COR-L47 (cell line): Measurements from ENCODE around the gene ST7.
A peak's percentile ranks its signal among the peaks of the same experiment; 100 is the strongest.
"Not testable (repeated sequence)": the region's sequence is repeated elsewhere in the genome, so short reads cannot be mapped to it uniquely, and the experiment has no call there.

Source experiments
- DNase-seq: peaks from one replicate; lab custom pipeline; 2025; lab: John Stamatoyannopoulos, UW

ST7 gene

DNA sequence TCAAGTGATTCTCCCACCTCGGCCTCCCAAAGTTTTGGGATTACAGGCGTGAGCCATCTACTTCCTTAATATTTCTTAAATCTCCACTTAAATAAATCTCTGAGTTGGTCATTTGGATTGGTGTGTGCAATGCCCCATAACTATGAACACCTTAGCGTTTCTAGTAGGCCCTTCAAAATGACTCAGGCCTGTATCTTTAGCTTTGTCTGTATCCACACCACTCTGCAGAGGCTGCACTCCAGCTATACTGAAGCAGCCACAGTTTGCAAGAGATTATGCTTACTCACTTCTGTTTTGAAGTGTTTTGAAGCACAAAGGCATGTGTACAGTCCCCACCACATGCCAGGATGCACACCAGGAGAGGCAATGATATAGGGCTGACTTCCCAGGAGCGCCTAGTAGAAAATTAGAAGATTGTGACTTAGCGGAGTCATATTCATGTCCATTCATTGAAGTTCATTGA, 2.4 kb upstream of the ST7 start:
- no peak for DNase-seq

DNA sequence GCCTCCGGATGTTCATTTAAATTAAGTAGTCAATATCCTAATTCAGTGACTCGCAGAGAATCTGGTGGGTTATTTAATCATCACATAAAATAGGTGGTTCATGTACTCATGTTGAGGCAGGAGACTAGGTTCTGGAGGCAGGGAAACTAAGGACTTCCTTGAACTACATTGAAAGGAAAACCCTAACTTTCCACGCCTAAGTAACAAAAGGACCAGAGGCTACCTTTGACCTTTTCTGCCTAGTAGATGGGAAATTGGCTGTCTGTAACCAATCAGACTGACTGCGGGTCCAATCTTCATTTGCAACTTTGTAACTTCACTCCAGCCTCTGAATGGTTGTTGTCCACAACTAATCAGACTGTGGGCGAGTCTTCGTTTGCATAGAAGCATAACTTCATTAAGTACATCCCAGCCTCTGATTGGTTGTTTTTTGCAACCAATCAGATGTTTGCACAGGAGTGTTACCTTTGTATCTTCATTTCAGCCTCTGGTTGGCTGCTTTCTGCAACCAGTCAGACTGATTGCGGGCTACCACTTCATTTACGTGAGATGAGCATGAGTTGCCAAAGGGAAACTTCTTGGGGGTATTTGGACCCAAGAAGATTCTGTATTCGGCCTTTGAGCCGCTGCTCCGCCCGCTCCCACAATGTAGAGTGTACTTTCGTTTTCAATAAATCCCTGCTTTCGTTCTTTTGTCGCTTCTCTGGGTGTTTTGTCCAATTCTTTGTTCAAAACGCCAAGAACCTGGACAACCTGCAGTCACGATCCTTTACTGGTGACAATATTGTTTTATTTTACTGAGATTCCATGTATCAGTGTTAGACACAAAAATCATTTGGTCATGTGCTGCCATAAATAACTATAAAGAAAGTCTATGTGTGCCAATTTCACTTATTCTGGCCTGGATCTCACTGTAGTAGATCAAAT, 1.7 kb upstream of the ST7 start:
- DNase-seq = peak; percentile 79

DNA sequence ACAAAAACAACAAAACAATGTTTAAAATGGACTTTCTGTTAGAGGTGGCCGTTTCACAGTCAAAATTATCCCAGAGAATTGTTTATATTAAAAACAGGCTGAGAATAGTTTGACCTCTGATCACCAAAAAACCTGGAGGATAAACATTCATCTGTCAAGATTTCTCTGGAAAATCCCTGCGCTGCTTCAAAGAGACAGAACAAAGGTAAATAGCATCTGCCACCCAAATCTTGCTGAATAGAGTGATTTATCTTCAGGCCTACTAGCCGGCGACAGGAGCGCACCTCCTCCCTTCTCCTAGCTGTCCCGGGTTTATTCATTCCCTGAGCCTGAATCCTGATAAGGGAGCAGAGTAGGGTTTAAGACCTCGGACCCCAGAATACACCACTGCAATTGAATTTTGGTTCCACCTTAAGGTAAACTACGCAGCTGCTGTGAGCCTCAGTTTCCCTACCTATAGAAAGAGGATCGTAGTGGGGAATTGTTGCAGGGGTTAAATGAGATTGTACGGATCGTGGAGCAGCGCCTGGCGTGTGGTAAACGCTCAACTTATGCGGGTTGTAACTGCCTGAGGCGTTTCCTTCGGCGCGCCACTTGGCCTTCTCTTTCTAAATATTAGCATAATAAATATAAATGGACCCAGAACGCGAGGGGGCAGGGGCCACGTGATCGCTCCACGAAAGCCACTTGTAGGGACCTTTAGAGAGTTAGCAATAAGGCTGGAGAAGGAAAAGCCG, 498 bp upstream of the ST7 start:
- peak; percentile 55 for DNase-seq

DNA sequence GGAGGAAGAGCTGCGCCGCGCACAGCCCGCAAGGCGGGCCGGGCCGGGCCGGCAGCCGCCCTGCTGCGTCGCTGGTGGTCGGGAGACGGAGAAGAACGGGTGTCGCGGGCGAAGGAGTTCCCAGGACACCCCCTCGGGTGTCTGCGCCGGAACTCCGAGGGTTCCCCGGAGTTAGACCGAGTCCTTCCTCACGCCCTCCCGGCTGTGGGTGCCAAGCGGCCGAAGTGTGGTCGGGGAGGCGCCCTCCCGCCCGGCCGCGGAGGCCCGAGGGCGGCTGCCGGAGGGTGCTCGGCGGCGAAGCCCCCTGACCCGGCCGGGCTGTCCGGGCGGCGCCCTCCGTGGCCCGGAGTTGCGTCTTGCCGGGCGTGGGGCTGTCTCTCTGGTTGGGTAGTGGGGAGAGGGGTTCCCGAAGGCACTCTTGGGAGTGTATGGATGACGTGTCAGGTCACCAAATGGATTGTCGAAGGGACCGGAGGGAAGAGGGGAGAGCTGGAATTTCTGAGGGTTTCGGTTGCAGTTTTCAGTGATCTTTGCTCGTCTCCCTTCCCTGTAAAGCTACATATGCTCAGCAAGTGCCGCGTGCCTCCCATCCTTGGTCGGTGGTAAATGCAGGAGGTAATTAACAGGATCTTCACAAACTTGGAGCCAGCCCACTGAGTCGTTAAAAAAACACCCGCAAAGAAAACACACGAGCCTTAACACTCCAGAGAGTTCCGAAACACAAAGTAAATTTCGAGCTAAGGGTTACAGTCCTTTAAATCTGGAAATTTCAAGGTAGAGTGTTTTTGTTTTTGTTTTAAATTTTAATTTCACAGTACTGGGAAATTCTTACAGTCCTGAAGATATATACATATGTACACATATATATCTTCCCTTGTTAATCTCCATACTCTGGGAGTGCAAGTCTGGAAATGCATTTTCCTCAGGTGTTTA, 871 bp downstream of the ST7 start:
- DNase-seq = peak; percentile 64

DNA sequence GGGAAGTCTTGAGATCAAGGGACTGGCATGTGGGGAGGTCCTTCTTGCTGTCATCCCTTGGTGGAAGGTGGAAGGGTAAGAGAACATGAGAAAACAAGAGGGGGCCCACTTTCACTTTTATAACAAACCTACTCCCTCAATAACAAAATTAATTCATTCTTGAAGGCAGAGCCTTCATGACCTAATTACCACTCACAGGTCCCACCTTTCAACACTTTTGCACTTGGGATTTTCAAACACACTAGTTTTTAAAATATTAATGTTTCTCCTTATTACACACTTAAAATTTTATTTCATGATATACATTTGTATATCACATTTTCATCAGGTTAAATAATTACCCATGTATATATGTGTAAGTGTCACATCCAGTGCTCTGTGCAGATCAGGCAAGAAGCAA, 2.0 kb downstream of the ST7 start:
- no peak for DNase-seq

DNA sequence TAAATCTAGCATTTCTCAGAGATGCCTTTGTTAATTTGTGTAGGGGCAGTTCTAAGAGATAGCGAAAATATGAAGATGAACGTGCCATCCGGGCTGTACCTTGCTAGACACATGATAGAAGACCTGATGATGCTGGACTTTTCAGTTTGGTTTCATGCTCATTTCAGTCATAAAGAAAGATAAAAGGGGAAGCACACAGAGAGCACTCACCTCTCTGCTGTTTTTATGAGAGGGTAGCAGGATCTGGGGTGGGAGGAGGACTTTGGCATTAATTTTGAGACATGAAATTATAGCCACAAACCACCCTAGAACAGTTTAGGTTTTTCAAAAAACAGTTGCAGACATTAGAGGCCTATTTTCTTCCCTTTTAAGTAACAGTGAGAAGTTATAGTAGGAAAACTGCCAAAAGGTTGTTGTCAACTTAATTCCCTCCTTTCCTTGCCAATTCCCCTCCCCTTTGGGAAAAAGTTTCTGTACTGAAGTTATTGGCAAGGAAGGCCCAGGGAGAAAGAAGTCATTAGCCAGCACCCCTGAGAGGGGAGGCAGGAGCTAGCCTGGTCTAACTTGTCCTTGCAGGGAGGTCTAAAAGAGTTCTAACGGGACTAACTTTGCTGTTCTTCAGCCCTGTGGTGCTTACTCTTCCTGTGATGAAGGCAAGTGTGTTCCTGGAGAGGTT, 2.6 kb downstream of the ST7 start:
- no peak for DNase-seq

DNA sequence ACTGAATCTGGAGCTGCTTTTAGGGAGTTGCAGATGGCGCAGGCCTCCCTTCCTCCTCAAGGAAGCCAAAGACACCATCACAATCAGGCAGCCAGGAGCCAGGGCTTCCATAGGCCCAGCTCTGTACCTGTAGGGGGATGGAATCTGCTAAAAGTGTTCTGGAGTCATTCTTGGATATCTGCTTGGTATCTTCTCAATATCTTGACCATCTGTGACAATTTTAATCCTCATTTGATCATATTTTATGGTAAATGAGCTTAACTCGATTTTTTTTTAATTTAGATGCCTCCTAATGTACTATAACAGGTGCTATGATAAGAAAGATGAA, 3.1 kb downstream of the ST7 start:
- no peak for DNase-seq

DNA sequence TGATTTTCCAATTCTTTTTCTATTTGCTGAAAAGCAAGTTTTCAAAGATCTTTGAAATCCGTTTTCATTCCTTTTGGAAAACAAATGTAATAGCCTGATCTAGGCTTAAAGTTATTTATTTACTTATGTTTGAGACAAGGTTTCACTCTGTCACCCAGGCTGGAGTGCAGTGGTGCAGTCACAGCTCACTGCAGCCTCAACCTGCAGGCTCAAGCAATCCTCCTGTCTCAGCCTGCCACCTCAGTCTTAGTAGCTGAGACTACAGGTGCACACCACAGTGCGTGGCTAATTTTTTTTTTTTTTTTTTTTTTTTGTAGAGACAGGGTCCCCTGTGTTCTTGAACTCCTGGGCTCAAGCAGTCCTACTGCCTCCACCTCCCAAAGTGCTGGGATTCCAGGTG, 4.6 kb downstream of the ST7 start:
- DNase-seq = no peak

DNA sequence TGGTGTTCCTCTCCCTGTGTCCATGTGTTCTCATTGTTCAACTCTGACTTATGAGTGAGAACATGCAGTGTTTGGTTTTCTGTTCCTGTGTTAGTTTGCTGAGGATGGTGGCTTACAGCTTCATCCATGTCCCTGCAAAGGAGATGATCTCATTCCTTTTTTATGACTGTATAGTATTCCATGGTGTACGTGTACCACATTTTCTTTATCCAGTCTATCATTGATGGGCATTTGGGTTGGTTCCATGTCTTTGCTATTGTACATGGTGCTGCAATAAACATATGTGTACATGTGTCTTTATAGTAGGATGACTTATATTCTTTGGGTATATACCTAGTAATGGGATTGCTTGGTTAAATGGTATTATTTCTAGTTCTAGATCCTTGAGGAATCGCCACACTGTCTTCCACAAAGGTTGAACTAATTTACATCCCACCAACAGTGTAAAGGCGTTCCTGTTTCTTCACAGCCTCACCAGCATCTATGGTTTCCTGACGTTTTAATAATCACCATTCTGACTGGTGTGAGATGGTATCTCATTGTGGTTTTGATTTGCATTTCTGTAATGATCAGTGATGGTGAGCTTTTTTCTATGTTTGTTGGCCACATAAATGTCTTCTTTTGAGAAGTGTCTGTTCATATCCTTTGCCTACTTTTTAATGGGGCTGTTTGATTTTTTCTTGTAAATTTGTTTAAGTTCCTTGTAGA, 8.8 kb downstream of the ST7 start:
- DNase-seq = not testable (repeated sequence)

DNA sequence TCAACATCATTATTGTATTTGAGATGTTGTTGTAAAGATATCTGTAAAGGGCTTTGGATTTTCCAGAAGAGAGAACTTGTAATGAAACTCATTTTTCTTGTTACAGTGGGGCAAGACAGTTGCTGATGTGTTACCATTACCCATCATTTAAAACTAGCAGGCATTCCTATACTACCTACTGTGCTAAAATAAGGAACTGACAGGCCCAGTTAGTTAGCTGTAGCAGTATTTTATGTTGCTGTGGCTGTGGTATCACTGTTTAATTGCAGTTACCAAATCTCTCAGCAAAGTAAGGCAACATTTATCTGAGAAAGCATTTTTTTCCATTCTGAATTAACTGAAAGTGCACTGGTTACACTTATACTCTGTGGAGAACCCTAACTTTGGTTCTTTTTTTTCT, 9.9 kb downstream of the ST7 start:
- DNase-seq = no peak

DNA sequence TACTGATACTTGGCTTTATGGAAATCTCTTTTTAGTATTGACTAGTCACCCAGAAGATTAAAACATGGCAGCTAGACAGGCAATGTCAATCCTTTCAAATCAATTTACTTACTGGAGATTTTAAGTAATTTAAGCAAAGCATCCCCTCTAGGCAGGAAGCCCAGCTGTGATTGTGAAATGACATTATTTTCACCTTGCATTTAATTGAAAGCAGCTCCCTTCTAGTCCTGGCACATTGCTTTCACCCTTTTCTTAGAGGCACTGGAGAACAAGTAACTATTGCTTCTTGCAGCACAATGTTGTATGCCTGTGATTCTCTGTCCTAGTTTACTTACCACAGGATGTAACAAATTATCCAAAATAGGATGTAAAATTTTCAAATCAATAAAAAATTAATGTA, 13.3 kb downstream of the ST7 start:
- no peak for DNase-seq

DNA sequence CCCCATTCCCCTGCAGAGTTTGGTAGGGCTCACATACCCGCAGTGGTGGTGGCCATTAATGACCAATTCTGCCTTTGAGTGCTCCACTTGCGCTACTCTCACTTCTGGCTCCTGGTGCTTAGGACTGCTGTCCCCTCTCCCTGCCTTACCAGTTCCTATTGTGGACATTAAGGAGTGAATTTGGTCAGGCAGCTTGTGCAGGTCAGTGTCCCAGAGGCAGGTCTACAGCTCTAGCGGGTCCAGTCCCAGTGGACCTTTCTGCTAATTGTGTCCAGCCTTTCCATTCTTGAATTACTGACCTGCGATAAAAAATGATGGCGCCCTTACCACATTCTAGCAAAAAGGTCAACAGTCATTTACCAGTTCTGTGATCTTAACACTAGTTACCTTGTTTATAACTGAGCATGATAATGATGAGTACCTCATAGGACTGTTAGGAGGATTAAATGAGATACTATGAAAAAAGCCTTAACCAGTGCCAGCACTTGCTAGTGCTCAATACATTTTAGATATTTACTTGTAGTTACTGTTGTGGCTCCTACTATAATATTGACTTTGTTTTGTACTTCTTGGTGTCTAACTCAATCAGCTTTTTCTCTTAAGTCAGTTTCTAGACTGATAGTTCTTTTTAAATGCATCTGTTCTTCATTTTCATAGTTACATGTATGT, 14.1 kb downstream of the ST7 start:
- DNase-seq = no peak

DNA sequence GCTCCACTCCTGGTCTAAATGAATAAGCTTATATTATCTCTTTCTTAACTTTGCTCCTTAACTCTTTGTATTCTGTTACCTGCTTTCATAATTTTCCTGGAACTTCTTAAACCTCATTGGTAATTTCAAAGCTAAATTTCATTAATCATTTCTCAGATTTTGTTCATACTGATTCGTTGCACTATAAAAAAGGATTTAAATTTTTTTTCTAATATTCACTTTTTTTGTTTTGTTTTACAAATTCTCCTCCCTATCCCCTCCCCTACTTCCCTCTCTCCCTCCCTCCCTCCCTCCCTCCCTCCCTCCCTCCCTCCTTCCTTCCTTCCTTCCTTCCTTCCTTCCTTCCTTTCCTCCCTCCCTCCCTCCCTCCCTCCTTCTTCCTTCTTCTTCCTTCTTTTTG, 14.7 kb downstream of the ST7 start:
- DNase-seq = no peak

DNA sequence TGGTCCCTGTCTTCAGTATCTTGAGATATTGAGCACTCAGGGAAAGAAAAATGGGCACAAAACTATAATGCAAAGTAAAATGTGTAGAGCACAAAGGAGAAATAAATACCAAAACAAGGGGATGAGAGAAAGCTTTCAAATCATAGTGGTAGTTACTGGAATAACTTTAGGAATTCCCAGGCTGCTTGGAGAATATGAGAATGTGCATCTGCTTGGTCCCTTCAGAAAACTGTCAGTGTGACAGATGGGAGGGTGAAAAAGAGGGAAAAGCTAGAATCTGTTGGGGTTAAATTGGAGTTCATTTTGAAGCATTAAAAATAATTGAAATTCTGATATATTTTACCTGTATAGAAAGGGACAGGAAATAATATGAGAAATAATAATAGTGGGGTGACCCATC, 15.3 kb downstream of the ST7 start:
- DNase-seq = no peak

DNA sequence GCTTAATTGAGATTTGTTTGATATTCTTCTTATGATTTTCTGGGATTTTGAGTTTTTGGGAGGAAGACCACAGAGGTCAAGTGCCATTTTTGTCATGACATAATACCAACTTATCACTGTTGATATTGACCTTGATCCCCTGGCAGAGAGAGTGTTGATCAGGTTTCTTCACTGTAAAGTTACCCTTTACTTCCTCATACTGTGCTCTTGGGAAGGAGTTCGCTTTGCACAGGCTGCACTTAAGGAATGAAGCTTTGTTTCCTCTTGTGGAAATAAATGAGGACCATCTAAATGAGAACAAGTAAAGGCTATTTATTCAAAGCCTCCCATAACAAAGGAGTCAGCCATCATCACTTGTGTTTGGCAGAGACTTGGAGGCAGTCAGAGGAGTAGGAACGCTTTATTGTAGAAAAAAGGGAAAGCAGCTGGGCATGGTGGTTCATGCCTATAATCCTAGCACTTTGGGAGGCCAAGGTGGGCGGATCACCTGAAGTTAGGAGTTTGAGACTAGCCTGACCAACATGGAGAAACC, 16.1 kb downstream of the ST7 start:
- DNase-seq = no peak

DNA sequence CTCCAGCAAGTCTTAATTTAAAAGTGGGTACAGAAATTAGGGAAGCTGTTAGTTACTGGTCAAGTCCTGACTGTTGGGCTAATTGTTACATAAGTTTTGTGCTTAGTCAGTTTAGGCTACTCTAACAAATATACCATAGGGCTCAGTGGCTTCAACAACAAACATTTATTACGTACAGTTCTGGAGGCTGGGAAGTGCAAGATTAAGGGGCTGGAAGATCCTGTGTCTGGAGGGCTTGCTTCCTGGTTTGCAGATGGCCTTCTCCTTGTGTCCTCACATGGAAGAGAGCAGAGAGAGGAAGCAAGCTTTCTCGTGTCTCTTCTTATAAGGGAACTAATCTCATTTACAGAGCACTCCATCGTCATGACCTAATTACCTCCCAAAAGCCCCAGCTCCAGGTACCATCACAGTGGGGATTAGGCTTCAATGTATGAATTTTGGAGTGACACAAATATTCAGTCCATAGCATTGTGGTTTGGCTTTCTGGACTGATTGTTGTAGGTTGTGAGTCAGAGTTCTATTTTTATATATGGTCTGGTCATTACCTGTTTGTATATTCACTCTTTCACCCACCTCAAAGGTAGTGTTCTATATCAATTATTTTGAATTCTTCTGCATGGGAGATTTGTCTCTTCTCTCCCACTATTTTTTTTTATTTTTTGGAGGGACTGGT, 17.1 kb downstream of the ST7 start:
- DNase-seq = no peak

DNA sequence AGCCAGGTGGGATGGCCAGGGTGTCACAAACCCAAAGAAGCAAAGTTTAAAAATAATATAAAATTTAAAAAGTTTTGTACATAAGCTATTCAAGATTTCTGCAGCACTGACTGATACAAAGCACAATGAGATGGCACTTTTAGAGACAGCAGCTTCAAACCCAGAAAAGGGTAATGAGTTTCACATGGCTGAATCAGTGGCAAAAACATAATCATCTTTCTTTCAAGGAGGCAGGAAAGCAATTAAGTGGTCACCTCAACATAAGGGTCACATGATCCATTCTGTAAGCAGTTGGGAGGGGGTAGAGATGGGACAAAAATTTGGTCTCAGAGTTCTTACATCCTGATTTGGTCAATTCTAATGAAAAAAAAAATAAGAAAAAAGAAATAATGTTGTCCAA, 17.9 kb downstream of the ST7 start:
- DNase-seq = not testable (repeated sequence)

DNA sequence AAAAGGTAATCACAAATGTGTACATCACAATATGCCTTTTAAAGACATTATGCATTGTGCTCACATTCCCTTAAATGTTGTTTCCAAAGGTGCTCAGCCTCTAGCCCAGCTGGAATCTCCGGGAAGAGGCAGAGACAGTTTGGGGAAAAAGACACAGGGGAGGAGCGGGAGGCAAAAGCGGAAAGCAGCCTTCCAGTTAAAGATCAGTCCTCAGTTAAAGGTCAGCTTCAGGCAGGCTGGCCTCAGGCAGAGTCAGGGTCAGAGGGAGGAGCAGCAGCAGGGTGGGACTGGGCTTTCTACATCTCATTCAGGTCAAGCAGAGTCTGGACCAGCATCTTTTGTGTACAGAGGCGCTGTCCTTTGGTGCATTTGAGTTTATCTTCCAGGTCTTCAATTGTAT, 18.6 kb downstream of the ST7 start:
- DNase-seq = no peak

DNA sequence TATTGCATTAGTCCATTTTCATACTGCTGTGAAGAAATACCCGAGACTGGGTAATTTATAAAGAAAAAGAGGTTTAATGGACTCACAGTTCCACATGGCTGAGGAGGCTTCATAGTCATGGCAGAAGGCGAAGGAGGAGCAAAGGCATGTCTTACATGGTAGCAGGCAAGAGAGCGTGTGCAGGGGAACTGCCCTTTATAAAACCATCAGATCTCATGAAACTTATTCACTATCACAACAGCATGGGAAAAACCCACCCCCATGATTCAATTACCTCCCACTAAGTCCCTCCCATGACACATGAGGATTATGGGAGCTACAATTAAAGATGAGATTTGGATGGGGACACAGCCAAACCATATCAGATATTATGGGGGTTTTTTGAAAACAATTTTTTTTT, 21.7 kb downstream of the ST7 start:
- not testable (repeated sequence) for DNase-seq

DNA sequence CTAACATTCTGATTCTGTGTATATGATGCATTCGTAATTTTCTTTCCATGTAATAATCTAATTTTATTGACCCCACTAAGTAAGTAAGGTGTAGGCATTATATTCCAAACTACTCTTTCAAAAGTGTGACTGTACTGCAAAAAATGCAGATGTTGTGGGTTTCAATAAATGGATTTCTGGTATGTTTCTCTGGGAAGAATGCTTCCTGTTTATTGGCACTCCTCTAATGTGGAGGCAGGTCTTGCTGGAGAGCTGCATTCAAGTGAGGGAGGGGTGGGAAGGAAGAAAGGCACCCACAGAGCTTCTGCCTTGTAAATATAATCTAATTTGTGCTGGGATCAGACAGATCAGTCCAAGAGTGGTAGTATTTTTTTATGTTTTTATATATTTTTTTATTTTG, 23.9 kb downstream of the ST7 start:
- DNase-seq = no peak
